ENCODE measurements around the gene GGT7. TPM values are rescaled to one million over a fixed set of nuclear protein-coding genes. Genes with fewer than 3 reads are reported as not detected.

The GGT7 gene
- total and polyA plus RNA-seq, 9 of the 15 experiments (the other 6 are each of a cell fraction or from before 2014, with no cell fraction given) = 0.04 to 18.3 (median 5.9) TPM

DNA sequence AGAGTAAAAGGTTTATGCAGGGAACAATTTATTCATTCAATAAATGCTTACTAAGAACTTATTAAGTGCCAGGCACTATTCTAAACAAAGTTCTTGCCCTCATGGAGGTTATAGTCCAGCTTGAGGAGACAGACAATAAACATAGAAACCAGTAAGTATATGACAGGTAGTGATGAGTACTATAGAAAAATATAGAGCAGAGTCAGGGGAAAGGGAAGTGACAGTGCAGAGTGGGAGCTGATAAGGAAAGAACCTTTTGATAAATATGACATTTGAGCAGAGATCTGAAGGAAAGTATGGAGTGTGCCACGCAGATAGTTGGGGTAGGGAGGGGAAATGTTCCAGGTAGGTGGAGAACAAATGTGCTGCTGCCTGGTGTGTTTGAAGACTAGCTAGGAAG lies 15.8 kb upstream of the GGT7 start (continued):
- TF ChIP-seq, protein P1, sequence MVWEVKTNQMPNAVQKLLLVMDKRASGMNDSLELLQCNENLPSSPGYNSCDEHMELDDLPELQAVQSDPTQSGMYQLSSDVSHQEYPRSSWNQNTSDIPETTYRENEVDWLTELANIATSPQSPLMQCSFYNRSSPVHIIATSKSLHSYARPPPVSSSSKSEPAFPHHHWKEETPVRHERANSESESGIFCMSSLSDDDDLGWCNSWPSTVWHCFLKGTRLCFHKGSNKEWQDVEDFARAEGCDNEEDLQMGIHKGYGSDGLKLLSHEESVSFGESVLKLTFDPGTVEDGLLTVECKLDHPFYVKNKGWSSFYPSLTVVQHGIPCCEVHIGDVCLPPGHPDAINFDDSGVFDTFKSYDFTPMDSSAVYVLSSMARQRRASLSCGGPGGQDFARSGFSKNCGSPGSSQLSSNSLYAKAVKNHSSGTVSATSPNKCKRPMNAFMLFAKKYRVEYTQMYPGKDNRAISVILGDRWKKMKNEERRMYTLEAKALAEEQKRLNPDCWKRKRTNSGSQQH (CRISPR knock-in tag; IDR thresholded peaks at IDR 0.05) = no peak
- TF ChIP-seq ZFPM2 (CRISPR knock-in tag; IDR thresholded peaks at IDR 0.05) (no peak), ZNF3 (CRISPR knock-in tag; IDR thresholded peaks at IDR 0.05) (no peak), KAT7 (CRISPR knock-in tag; IDR thresholded peaks at IDR 0.05; ENCODE audit: borderline replicate concordance) (no peak), MCM3 (IDR thresholded peaks at IDR 0.05) (no peak), MYBL2 (IDR thresholded peaks at IDR 0.05; ENCODE audit: low read depth) (no peak), MYBL2 (CRISPR knock-in tag; IDR thresholded peaks at IDR 0.05; ENCODE audit: borderline replicate concordance) (no peak), RFX5 (IDR thresholded peaks at IDR 0.05; ENCODE audit: low read depth, low read length) (no peak), TCF7L2 (IDR thresholded peaks at IDR 0.05; ENCODE audit: low read depth, low read length) (no peak), NR2C2 (CRISPR knock-in tag; IDR thresholded peaks at IDR 0.05) (no peak), NR2C2 (tag; IDR thresholded peaks at IDR 0.05) (no peak), DNMT1 (IDR thresholded peaks at IDR 0.05) (no peak), POLR2AphosphoS5 (IDR thresholded peaks at IDR 0.05; ENCODE audit: control insufficient read depth, insufficient read depth, low read depth, low read length) (0 out of 2 replicates have a peak, but pooled peaks have one; percentile 28), FOSL1 (tag; conservative IDR thresholded peaks at IDR 0.05) (0 out of 2 replicates have a peak, but pooled peaks have one; percentile 20), SREBF1 (IDR thresholded peaks at IDR 0.05; ENCODE audit: borderline replicate concordance, low read depth, low read length) (no peak), WHSC1 (IDR thresholded peaks at IDR 0.05; ENCODE audit: low read length) (no peak), ATF1 (CRISPR knock-in tag; IDR thresholded peaks at IDR 0.05) (no peak), ATF1 (tag; IDR thresholded peaks at IDR 0.05) (no peak; the same call in 1 of the 2 replicates), NCOA1 (IDR thresholded peaks at IDR 0.05; ENCODE audit: low read depth) (peak; percentile 74; the same call in 1 of the 2 replicates), CBX1 (IDR thresholded peaks at IDR 0.05; ENCODE audit: low read depth) (no peak), EP300 (IDR thresholded peaks at IDR 0.05; ENCODE audit: low read length) (peak; percentile 84), CBX8 (IDR thresholded peaks at IDR 0.05; ENCODE audit: borderline replicate concordance, extremely low read depth, low read depth, low read length, poor library complexity, severe bottlenecking) (no peak)
- TF ChIP-seq, protein P2, sequence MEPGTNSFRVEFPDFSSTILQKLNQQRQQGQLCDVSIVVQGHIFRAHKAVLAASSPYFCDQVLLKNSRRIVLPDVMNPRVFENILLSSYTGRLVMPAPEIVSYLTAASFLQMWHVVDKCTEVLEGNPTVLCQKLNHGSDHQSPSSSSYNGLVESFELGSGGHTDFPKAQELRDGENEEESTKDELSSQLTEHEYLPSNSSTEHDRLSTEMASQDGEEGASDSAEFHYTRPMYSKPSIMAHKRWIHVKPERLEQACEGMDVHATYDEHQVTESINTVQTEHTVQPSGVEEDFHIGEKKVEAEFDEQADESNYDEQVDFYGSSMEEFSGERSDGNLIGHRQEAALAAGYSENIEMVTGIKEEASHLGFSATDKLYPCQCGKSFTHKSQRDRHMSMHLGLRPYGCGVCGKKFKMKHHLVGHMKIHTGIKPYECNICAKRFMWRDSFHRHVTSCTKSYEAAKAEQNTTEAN (CRISPR knock-in tag; IDR thresholded peaks at IDR 0.05) = no peak
- TF ChIP-seq, protein P3, sequence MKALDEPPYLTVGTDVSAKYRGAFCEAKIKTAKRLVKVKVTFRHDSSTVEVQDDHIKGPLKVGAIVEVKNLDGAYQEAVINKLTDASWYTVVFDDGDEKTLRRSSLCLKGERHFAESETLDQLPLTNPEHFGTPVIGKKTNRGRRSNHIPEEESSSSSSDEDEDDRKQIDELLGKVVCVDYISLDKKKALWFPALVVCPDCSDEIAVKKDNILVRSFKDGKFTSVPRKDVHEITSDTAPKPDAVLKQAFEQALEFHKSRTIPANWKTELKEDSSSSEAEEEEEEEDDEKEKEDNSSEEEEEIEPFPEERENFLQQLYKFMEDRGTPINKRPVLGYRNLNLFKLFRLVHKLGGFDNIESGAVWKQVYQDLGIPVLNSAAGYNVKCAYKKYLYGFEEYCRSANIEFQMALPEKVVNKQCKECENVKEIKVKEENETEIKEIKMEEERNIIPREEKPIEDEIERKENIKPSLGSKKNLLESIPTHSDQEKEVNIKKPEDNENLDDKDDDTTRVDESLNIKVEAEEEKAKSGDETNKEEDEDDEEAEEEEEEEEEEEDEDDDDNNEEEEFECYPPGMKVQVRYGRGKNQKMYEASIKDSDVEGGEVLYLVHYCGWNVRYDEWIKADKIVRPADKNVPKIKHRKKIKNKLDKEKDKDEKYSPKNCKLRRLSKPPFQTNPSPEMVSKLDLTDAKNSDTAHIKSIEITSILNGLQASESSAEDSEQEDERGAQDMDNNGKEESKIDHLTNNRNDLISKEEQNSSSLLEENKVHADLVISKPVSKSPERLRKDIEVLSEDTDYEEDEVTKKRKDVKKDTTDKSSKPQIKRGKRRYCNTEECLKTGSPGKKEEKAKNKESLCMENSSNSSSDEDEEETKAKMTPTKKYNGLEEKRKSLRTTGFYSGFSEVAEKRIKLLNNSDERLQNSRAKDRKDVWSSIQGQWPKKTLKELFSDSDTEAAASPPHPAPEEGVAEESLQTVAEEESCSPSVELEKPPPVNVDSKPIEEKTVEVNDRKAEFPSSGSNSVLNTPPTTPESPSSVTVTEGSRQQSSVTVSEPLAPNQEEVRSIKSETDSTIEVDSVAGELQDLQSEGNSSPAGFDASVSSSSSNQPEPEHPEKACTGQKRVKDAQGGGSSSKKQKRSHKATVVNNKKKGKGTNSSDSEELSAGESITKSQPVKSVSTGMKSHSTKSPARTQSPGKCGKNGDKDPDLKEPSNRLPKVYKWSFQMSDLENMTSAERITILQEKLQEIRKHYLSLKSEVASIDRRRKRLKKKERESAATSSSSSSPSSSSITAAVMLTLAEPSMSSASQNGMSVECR (CRISPR knock-in tag; IDR thresholded peaks at IDR 0.05) = no peak
